ENCODE measurements around the gene RGS1. TPM values are rescaled to one million over a fixed set of nuclear protein-coding genes. Genes with fewer than 3 reads are reported as not detected.

The RGS1 gene
- total RNA-seq, 4 donors from 2014 or later = 38.5 to 160 (median 49.8) TPM

GRCh38 chr1:192574073-192574472 is 1.5 kb upstream of the RGS1 start:
- in situ Hi-C loops (cut with MboI; ENCODE audit: low pct_ligation_motif_present in 1 of 4, low pct_unique_long_range_greater_than_20kb in 1 of 4, low sequenced_read_pairs in 3 of 4) = no loop called here
- H3K27ac ChIP-seq = peak overlapping the region; percentile 20 to 72 (median 58)
- 30 to 78% methylated on average over 1 of the region's 1 CpG for WGBS, 2 donors (ENCODE audit: low coverage in 1 of 2)

GRCh38 chr1:192576190-192577144 is 894 bp downstream of the RGS1 start:
- H3K4me1 ChIP-seq = peaks cover 0 to 26% (median 4%) of the 10 kb centered on the region in 4 donors
- H3K27me3 ChIP-seq = no peaks in the 10 kb centered on the region
- no peak for DNase-seq
- no peaks in the 10 kb centered on the region for H3K36me3 ChIP-seq
- H3K27ac ChIP-seq = peak overlapping the region; percentile 61 to 72 (median 65)
- 78 to 100% methylated on average over 1 of the region's 1 CpG for WGBS, 2 donors (ENCODE audit: low coverage in 1 of 2)
- no peak for TF ChIP-seq CTCF (IDR thresholded peaks at IDR 0.05)
- no peak for TF ChIP-seq POLR2A (IDR thresholded peaks at IDR 0.05)
- TF ChIP-seq EP300 (IDR thresholded peaks at IDR 0.05; ENCODE audit: low read depth) = no peak
- no peak for TF ChIP-seq POLR2AphosphoS5 (IDR thresholded peaks at IDR 0.05)
- in situ Hi-C loops (cut with MboI; ENCODE audit: low pct_ligation_motif_present in 1 of 4, low pct_unique_long_range_greater_than_20kb in 1 of 4, low sequenced_read_pairs in 3 of 4) (loop anchor here in 1 of 4 donors (25.0 kb wide), 1 partner anchor 236 kb away; the partner anchor contains the start of gene RGS2), intact Hi-C loops (cut with DNase I; ENCODE audit: low total_unique reads) (no loop called here)
- H3K4me3 ChIP-seq = peak overlapping the region in 3 of 4 donors; percentile 9 to 29 (median 13)
- H3K9me3 ChIP-seq = no peaks in the 10 kb centered on the region

More at GRCh38 chr1:192574073-192574472, 1.5 kb upstream of the RGS1 start:
- intact Hi-C loops (cut with DNase I; ENCODE audit: low total_unique reads) = no loop called here
- no peak for DNase-seq
- Histone ChIP-seq H3K27me3 (no peaks in the 10 kb centered on the region), H3K4me1 (peaks cover 0 to 26% (median 4%) of the 10 kb centered on the region in 4 donors), H3K36me3 (no peaks in the 10 kb centered on the region), H3K9me3 (no peaks in the 10 kb centered on the region), H3K4me3 (no peak overlapping the region)
- TF ChIP-seq EP300 (IDR thresholded peaks at IDR 0.05; ENCODE audit: low read depth) = no peak
- TF ChIP-seq CTCF (IDR thresholded peaks at IDR 0.05) = no peak
- no peak for TF ChIP-seq POLR2AphosphoS5 (IDR thresholded peaks at IDR 0.05)
- TF ChIP-seq POLR2A (IDR thresholded peaks at IDR 0.05) = no peak

- Histone ChIP-seq H3K27ac (peak overlapping the region; percentile 61 to 72 (median 65)), H3K9me3 (no peaks in the 10 kb centered on the region), H3K4me1 (peaks cover 0 to 26% (median 4%) of the 10 kb centered on the region in 4 donors), H3K4me3 (peak overlapping the region in 3 of 4 donors; percentile 3 to 29 (median 9)), H3K36me3 (no peaks in the 10 kb centered on the region), H3K27me3 (no peaks in the 10 kb centered on the region)
- TF ChIP-seq CTCF (IDR thresholded peaks at IDR 0.05) (no peak), EP300 (IDR thresholded peaks at IDR 0.05; ENCODE audit: low read depth) (no peak), POLR2AphosphoS5 (IDR thresholded peaks at IDR 0.05) (no peak), POLR2A (IDR thresholded peaks at IDR 0.05) (no peak)
- intact Hi-C loops (cut with DNase I; ENCODE audit: low total_unique reads) (no loop called here), in situ Hi-C loops (cut with MboI; ENCODE audit: low pct_ligation_motif_present in 1 of 4, low pct_unique_long_range_greater_than_20kb in 1 of 4, low sequenced_read_pairs in 3 of 4) (loop anchor here in 1 of 4 donors (25.0 kb wide), 1 partner anchor 235 kb away; the partner anchor contains the start of gene RGS2)
- no peak for DNase-seq
- WGBS, 2 donors (ENCODE audit: low coverage in 1 of 2) = 87 to 93% methylated on average over 2 of the region's 2 CpGs
Measured at GRCh38 chr1:192577145-192578140, 1.9 kb downstream of the RGS1 start.

Measured in transverse colon (tissue), 4 donors.